ENCODE data around the gene SLC35F2.

- TF ChIP-seq REST (IDR thresholded peaks at IDR 0.05; ENCODE audit: insufficient replicate concordance, low read depth) (no peak), CTCF (IDR thresholded peaks at IDR 0.05; ENCODE audit: insufficient read depth, low read length) (no peak), POLR2AphosphoS5 (IDR thresholded peaks at IDR 0.05; ENCODE audit: low read depth) (no peak), SPI1 (IDR thresholded peaks at IDR 0.05; ENCODE audit: borderline replicate concordance, low read depth) (no peak)
Measured at GRCh38 chr11:107804971-107805370, 53.6 kb downstream of the SLC35F2 start.
